ENCODE data around the gene DDX24.

- TF ChIP-seq CTCF (optimal IDR thresholded peaks at IDR 0.05 in 1 of 3, IDR thresholded peaks at IDR 0.05 in 1 of 3, conservative IDR thresholded peaks at IDR 0.05 in 1 of 3; ENCODE audit: extremely low read depth in 1 of 3, insufficient read depth in 2 of 3, low read length in 3 of 3) (no peak), EZH2 (IDR thresholded peaks at IDR 0.05; ENCODE audit: low read length) (no peak)
Measured at GRCh38 chr14:94098326-94098992, 17.5 kb upstream of the DDX24 start.

Data from keratinocyte (primary cell).